H1 (cell line): ENCODE results near the gene TEX30. TPM values are rescaled to one million over a fixed set of nuclear protein-coding genes. Genes with fewer than 3 reads are reported as not detected.

ENCODE experiments used
- CTCF ChIA-PET: fragments of 300-600 bp; sonication (Branson Sonifier 250); formaldehyde crosslinking; loops from one replicate; lab custom pipeline; 2021; ENCODE audit not compliant: partially characterized antibody; lab: Charles Lee
- POLR2A ChIA-PET: fragments of 300-600 bp; sonication (Branson Sonifier 250); formaldehyde crosslinking; loops from one replicate; lab custom pipeline; 2021; ENCODE audit warnings: inconsistent platforms; ENCODE audit not compliant: partially characterized antibody; lab: Charles Lee
- DNase-seq, 2 experiments: peaks; one replicate each; pipeline versions ENCODE4 v3.0.0 to v3.0.0-alpha.2; 2010 to 2022; ENCODE audit warnings: low spot score in 2 of 2, low read depth in 1 of 2, mixed read lengths in 1 of 2
- FAIRE-seq: peaks from 2 replicates; lab custom pipeline; 2011; peaks lifted over from hg19 to GRCh38; lab: Jason Lieb, UNC
- H2AFZ ChIP-seq: 2 replicates; pipeline ENCODE4 v1.8.1; 2012; ENCODE audit warnings: low read length, inconsistent platforms
- H2AK5ac ChIP-seq: 2 replicates; pipeline ENCODE4 v1.6.1; 2013; ENCODE audit warnings: low read depth, low read length
- H2BK120ac ChIP-seq: replicated peaks from 2 replicates; pipeline ENCODE3; 2013; ENCODE audit warnings: low read depth, low read length, inconsistent platforms
- H2BK12ac ChIP-seq: 2 replicates; pipeline ENCODE4 v1.6.1; 2013; ENCODE audit warnings: low read depth, low read length
- H2BK15ac ChIP-seq: 2 replicates; pipeline ENCODE4 v1.6.1; 2013; ENCODE audit warnings: low read length
- H2BK20ac ChIP-seq: 2 replicates; pipeline ENCODE4 v1.6.1; 2013; ENCODE audit warnings: low read length
- H2BK5ac ChIP-seq: 2 replicates; pipeline ENCODE4 v1.6.1; 2013; ENCODE audit warnings: low read depth, low read length
- H3K14ac ChIP-seq: 2 replicates; pipeline ENCODE4 v1.6.1; 2013; ENCODE audit warnings: inconsistent platforms; ENCODE audit not compliant: insufficient read length
- H3K18ac ChIP-seq: 2 replicates; pipeline ENCODE4 v1.6.1; 2013; ENCODE audit warnings: low read length; ENCODE audit errors: extremely low read depth
- H3K23ac ChIP-seq: 2 replicates; pipeline ENCODE4 v1.6.1; 2013; ENCODE audit warnings: inconsistent platforms; ENCODE audit not compliant: insufficient read length
- H3K23me2 ChIP-seq: 2 replicates; pipeline ENCODE4 v1.6.1; 2013; ENCODE audit warnings: low read depth, low read length
- H3K27ac ChIP-seq: 2 replicates; pipeline ENCODE4 v1.6.1; 2011; ENCODE audit warnings: low read depth, low read length, inconsistent platforms
- H3K27me3 ChIP-seq, 4 experiments: replicated peaks in 1 of 4; 1 replicate in 1 of 4; 2 replicates in 3 of 4; pipeline versions ENCODE4 v1.6.1 to v1.8.1; 2011 to 2013; ENCODE audit warnings: low read length in 3 of 4, mild to moderate bottlenecking in 3 of 4, inconsistent platforms in 2 of 4, mixed read lengths in 2 of 4, moderate library complexity in 1 of 4; ENCODE audit not compliant: control insufficient read depth in 3 of 4, insufficient read depth in 3 of 4; ENCODE audit errors: extremely low read depth in 1 of 4
- H3K36me3 ChIP-seq, 4 experiments: 2 replicates each; pipeline versions ENCODE4 v1.6.1 to v1.8.1; 2011 to 2013; ENCODE audit warnings: mild to moderate bottlenecking in 4 of 4, low read length in 3 of 4, moderate library complexity in 2 of 4, control low read depth in 1 of 4, inconsistent platforms in 1 of 4; ENCODE audit not compliant: insufficient read depth in 4 of 4, control insufficient read depth in 2 of 4
- H3K4ac ChIP-seq: replicated peaks from 2 replicates; pipeline ENCODE3; 2013; ENCODE audit warnings: low read length, low read depth, mixed read lengths, inconsistent platforms; ENCODE audit not compliant: insufficient read length
- H3K4me1 ChIP-seq, 4 experiments: replicated peaks in 1 of 4; 1 replicate in 1 of 4; 2 replicates in 3 of 4; pipeline versions ENCODE4 v1.6.1 to v1.8.1; 2011 to 2013; ENCODE audit warnings: low read length in 3 of 4, inconsistent platforms in 2 of 4, mixed read lengths in 1 of 4; ENCODE audit not compliant: insufficient read depth in 4 of 4, control insufficient read depth in 3 of 4
- H3K4me2 ChIP-seq, 2 experiments: 2 replicates each; pipeline versions ENCODE4 v1.6.1 to v1.8.1; 2011 to 2013; ENCODE audit warnings: low read depth in 2 of 2, low read length in 2 of 2, control low read depth in 1 of 2, inconsistent platforms in 1 of 2, mild to moderate bottlenecking in 1 of 2; ENCODE audit not compliant: insufficient read depth in 1 of 2
- H3K4me3 ChIP-seq, 4 experiments: fragments of 200-600, 300-600 bp in 1 of 4; sonication (generic), shearing (Covaris generic), sonication (Bioruptor Twin) in 1 of 4; 2 replicates each; pipeline versions ENCODE4 v1.5.1 to v1.8.1; 2011 to 2016; ENCODE audit warnings: low read length in 4 of 4, low read depth in 3 of 4, control low read depth in 2 of 4, inconsistent platforms in 2 of 4, mild to moderate bottlenecking in 2 of 4, mixed read lengths in 1 of 4, moderate library complexity in 1 of 4; ENCODE audit not compliant: insufficient read depth in 2 of 4; ENCODE audit errors: extremely low read depth in 1 of 4
- H3K56ac ChIP-seq: replicated peaks from 2 replicates; pipeline ENCODE3; 2013; ENCODE audit warnings: low read depth, mild to moderate bottlenecking, mixed read lengths, low read length, inconsistent platforms; ENCODE audit not compliant: insufficient read length
- H3K79me1 ChIP-seq: 2 replicates; pipeline ENCODE4 v1.6.1; 2013; ENCODE audit warnings: low read depth, low read length, control low read depth
- H3K79me2 ChIP-seq, 2 experiments: 2 replicates each; pipeline versions ENCODE4 v1.6.1 to v1.8.1; 2012 to 2013; ENCODE audit warnings: low read length in 2 of 2, mild to moderate bottlenecking in 2 of 2, inconsistent platforms in 1 of 2; ENCODE audit not compliant: insufficient read depth in 2 of 2, control insufficient read depth in 1 of 2
- H3K9ac ChIP-seq, 4 experiments: replicated peaks in 1 of 4; 1 replicate in 1 of 4; 2 replicates in 3 of 4; pipeline versions ENCODE4 v1.6.1 to v1.8.1; 2011 to 2013; ENCODE audit warnings: low read depth in 3 of 4, low read length in 3 of 4, control low read depth in 2 of 4, mild to moderate bottlenecking in 2 of 4, moderate library complexity in 2 of 4, inconsistent platforms in 1 of 4; ENCODE audit errors: extremely low read depth in 1 of 4
- H3K9me3 ChIP-seq, 2 experiments: 2 replicates each; pipeline versions ENCODE4 v1.6.1 to v1.8.1; 2012 to 2013; ENCODE audit warnings: mild to moderate bottlenecking in 2 of 2, moderate library complexity in 2 of 2, control low read depth in 1 of 2, inconsistent platforms in 1 of 2, low read depth in 1 of 2, low read length in 1 of 2, mixed read lengths in 1 of 2; ENCODE audit not compliant: insufficient read depth in 2 of 2
- H4K20me1 ChIP-seq, 2 experiments: replicated peaks in 1 of 2; 2 replicates each; pipeline versions ENCODE3 to v1.8.1; 2011 to 2013; ENCODE audit warnings: inconsistent platforms in 2 of 2, low read length in 2 of 2, mild to moderate bottlenecking in 1 of 2; ENCODE audit not compliant: insufficient read depth in 2 of 2, control insufficient read depth in 1 of 2
- H4K5ac ChIP-seq: 2 replicates; pipeline ENCODE4 v1.6.1; 2013; ENCODE audit warnings: low read length, low read depth, mixed read lengths, inconsistent platforms; ENCODE audit not compliant: insufficient read length
- H4K8ac ChIP-seq: 2 replicates; pipeline ENCODE4 v1.8.0; 2013; ENCODE audit warnings: mild to moderate bottlenecking, moderate library complexity, low read length, inconsistent platforms; ENCODE audit not compliant: insufficient read depth; ENCODE audit errors: extremely low read depth
- H4K91ac ChIP-seq: replicated peaks from 2 replicates; pipeline ENCODE3; 2013; ENCODE audit warnings: low read length, mixed read lengths, inconsistent platforms; ENCODE audit not compliant: insufficient read length
- ASH2L ChIP-seq: fragments of 200-600, 300-600 bp; sonication (generic); IDR thresholded peaks from one replicate; pipeline ENCODE4 v1.7.1; 2017; ENCODE audit warnings: low read length
- BCL11A ChIP-seq, 2 experiments: IDR thresholded peaks; one replicate each; pipeline ENCODE4 v1.6.1; 2011; ENCODE audit warnings: low read depth in 2 of 2, low read length in 2 of 2, mild to moderate bottlenecking in 2 of 2
- EGR1 ChIP-seq: IDR thresholded peaks from 2 replicates; pipeline ENCODE4 v1.6.1; 2011; ENCODE audit warnings: low read depth, low read length, borderline replicate concordance
- FOSL1 ChIP-seq: IDR thresholded peaks from 2 replicates; pipeline ENCODE4 v1.6.1; 2011; ENCODE audit warnings: mild to moderate bottlenecking, low read depth, low read length, moderate library complexity; ENCODE audit not compliant: insufficient read depth
- JUND ChIP-seq: IDR thresholded peaks from 2 replicates; pipeline ENCODE4 v1.6.1; 2011; ENCODE audit warnings: mild to moderate bottlenecking, improper control_type of control experiment, low read length
- KDM5A ChIP-seq: fragments of 200-600 bp; IDR thresholded peaks from 2 replicates; pipeline ENCODE4 v1.7.1; 2012; ENCODE audit warnings: mild to moderate bottlenecking, low read length, inconsistent platforms, mixed read lengths
- POU5F1 ChIP-seq: IDR thresholded peaks from 2 replicates; pipeline ENCODE4 v1.6.1; 2011; ENCODE audit warnings: low read depth, mild to moderate bottlenecking, low read length, moderate library complexity
- RFX5 ChIP-seq: IDR thresholded peaks from 2 replicates; pipeline ENCODE4 v1.6.1; 2011; ENCODE audit warnings: low read depth, low read length, improper control_type of control experiment, borderline replicate concordance
- RNF2 ChIP-seq: fragments of 200-900, 300-1000 bp; sonication (generic); IDR thresholded peaks from 2 replicates; pipeline ENCODE4 v1.7.1; 2016; ENCODE audit warnings: borderline replicate concordance, low read depth, mild to moderate bottlenecking, antibody characterized with exemption, low read length; ENCODE audit not compliant: poor library complexity, severe bottlenecking; ENCODE audit errors: missing control alignments
- SIX5 ChIP-seq: IDR thresholded peaks from 2 replicates; pipeline ENCODE4 v1.6.1; 2011; ENCODE audit warnings: mild to moderate bottlenecking, low read depth, low read length
- SP4 ChIP-seq: IDR thresholded peaks from 2 replicates; pipeline ENCODE4 v1.6.1; 2012; ENCODE audit warnings: low read length, inconsistent platforms
- SUZ12 ChIP-seq: fragments of 200-600 bp; sonication (generic); IDR thresholded peaks from 2 replicates; pipeline ENCODE4 v1.6.1; 2012; ENCODE audit warnings: mild to moderate bottlenecking, inconsistent platforms, low read length, moderate library complexity, mixed read lengths
- TCF12 ChIP-seq: IDR thresholded peaks from 2 replicates; pipeline ENCODE4 v1.6.1; 2011; ENCODE audit warnings: low read depth, mild to moderate bottlenecking, low read length
- WGBS, 2 experiments: shearing (Covaris generic) in 1 of 2; methylation state at CpG; one replicate each; pipeline versions ENCODE4 v1.1.6 to v1.1.7; 2013 to 2015; ENCODE audit warnings: low lambda C conversion rate in 2 of 2, mixed read lengths in 2 of 2, inconsistent platforms in 1 of 2, low coverage in 1 of 2, missing lambda C conversion rate in 1 of 2; ENCODE audit not compliant: insufficient replicate concordance in 2 of 2, insufficient coverage in 1 of 2, insufficient read length in 1 of 2; ENCODE audit errors: extremely low coverage in 1 of 2, missing lambda C conversion rate in 1 of 2; 5-methylcytosine and 5-hydroxymethylcytosine counted together
- polyA plus RNA-seq, 7 experiments: library from polyadenylated mRNA; depleted of rRNA in 3 of 7; stranded (reverse) in 5 of 7; unstranded in 2 of 7; fragments of >200 nt in 5 of 7; fragments of 200-250 nt in 2 of 7; gene quantifications; 1 replicate in 5 of 7; 2 replicates in 1 of 7; 4 replicates in 1 of 7; pipeline versions ENCODE4 v1.2.1 to v1.2.3, GENCODE V29; 2011 to 2013; ENCODE audit warnings: missing spikeins in 2 of 7, mixed read lengths in 2 of 7
- total RNA-seq: library from RNA; stranded (reverse); fragmentation: NEBNext Ultra II Directional; extraction: Animal tissue kit (Norgen Biotek cat#: 25700); gene quantifications from 2 replicates; pipeline ENCODE4 v1.2.1, GENCODE V29; 2021

The TEX30 gene
- total and polyA plus RNA-seq, 2 of the 8 experiments (the other 6 are each of a cell fraction or from before 2014, with no cell fraction given), result 6.5 to 10.3 TPM

DNA sequence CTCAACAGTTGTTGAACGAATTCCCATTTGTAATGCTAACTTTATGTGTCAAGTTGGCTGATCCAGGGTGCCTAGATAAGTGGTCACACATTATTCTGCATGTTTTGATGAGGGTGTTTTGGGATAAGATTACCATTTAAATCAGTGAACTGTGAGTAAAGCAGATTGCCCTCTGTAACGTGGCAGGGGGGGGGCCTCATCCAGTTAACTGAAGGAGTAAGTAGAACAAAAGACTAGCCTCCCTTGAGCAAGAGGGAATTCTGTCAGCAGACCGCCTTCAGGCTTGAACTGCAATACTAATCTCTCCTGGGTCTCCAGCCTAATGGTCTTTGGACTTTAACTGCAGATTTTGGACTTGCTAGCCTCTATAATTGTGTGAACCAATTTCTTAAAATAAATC is 4.2 kb upstream of the TEX30 start:
- Histone ChIP-seq H2BK12ac (no peak overlapping the region), H3K4me3 (no peak overlapping the region), H2AFZ (no peak overlapping the region), H3K4ac (no peak overlapping the region), H4K91ac (no peak overlapping the region), H2BK5ac (no peak overlapping the region), H3K56ac (no peak overlapping the region), H3K18ac (no peak overlapping the region), H3K27me3 (peaks cover 0 to 13% (median 10%) of the 10 kb centered on the region in 4 experiments; a peak in 5 of 7 replicates), H4K8ac (no peak overlapping the region), H3K14ac (no peak overlapping the region), H3K4me2 (no peak overlapping the region), H3K23ac (no peak overlapping the region), H3K36me3 (no peaks in the 10 kb centered on the region; a peak in 1 of 8 replicates), H2BK20ac (no peak overlapping the region), H4K20me1 (no peaks in the 10 kb centered on the region), H3K9ac (no peak overlapping the region), H2BK120ac (no peak overlapping the region), H3K27ac (no peak overlapping the region), H2BK15ac (no peak overlapping the region), H3K79me2 (no peaks in the 10 kb centered on the region), H3K23me2 (peaks cover 5% of the 10 kb centered on the region), H4K5ac (no peak overlapping the region), H3K79me1 (no peaks in the 10 kb centered on the region), H3K9me3 (peaks cover 8 to 11% of the 10 kb centered on the region in 2 experiments; a peak in 3 of 4 replicates), H3K4me1 (peaks cover 0 to 6% (median 2%) of the 10 kb centered on the region in 4 experiments; a peak in 2 of 7 replicates), H2AK5ac (no peak overlapping the region)
- 80% methylated on average over 3 of the region's 3 CpGs; no CpG with 5 or more reads in 1 of the 2 experiments for WGBS, 2 experiments
- no peak for DNase-seq
- FAIRE-seq, result no peak
- ChIA-PET POLR2A (no interaction called here), CTCF (no interaction called here)
- TF ChIP-seq BCL11A (IDR thresholded peaks at IDR 0.05; ENCODE audit: low read depth in 2 of 2, low read length in 2 of 2), result no peak
- no peak for TF ChIP-seq SUZ12
- no peak for TF ChIP-seq SP4
- no peak for TF ChIP-seq EGR1
- TF ChIP-seq RNF2, result no peak
- TF ChIP-seq FOSL1, result no peak
- no peak for TF ChIP-seq KDM5A
- TF ChIP-seq RFX5, result no peak
- no peak for TF ChIP-seq ASH2L
- TF ChIP-seq POU5F1, result no peak
- TF ChIP-seq TCF12, result no peak
- no peak for TF ChIP-seq JUND
- no peak for TF ChIP-seq SIX5
